ENCODE measurements around the gene PPHLN1.
"Not testable (repeated sequence)": the region's sequence is repeated elsewhere in the genome, so short reads cannot be mapped to it uniquely, and the experiment has no call there.

PPHLN1 gene

DNA sequence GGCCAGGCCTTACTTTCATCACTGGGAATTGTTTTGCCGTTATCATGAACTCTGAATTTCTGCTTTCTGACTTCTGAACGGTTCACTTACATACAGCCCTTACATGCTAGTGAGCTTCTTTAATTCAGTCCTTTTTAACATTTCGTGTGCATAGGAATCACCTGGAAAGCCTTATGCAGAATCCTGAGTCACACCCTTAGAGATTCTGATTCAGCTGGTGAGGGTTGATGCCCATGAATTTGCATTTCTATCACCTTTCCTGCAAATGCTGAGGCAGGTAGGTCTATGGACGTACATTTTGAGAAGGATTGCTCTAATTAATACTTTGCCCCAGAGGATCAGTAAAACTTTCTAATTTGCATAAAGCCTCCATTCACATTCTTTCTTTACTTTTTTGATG, 44.0 kb downstream of the PPHLN1 start:
- DNase-seq (ENCODE audit: low read depth) = no peak

DNA sequence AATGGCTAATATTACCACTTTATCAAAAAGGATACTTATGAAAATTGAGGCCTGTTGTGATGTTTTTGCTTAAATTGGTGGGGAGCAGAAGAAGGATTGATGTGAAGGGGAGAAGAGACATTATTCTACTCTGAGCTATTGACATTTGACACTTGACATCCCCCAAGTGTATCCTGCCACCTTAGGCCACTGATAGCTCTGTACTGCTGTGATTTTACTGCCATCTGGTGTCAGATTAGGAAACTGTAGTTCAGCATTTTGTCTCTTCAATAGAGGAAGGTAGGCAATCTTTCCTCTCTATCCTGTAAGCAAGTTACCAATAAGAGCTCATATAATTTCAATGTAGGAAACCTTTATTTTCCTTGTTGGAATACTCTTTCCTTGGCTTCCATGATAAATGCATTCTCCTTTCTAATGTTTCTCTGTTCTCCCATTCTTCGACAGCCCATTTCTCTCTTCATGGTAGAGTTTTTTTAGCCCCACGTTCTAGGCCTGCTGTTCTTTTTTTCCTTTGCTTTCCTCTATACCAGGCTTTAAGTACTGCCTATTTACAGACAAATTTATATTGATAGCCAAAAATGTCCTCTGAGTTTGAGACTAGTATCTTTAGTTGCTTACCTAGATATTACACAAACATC, 46.3 kb downstream of the PPHLN1 start:
- DNase-seq (ENCODE audit: low read depth) = no peak

DNA sequence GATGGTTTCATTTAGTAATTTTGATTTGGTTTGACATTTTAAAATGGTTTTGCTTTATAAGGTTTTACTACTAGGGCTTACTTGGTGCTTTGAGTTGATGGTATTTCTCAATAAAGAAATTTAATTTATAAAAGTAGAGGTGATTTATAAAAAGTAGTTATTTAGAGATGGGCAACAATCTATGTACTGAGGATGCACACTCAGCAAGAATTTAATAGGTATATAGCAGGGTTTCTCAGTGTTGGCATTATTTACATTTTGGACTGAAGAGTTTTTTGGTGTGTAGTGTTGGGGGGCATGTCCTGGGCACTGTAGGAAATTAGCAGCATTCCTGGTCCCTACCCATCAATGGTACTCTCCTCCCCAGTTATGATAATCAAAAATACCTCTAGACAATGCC, 47.7 kb downstream of the PPHLN1 start:
- no peak for DNase-seq (ENCODE audit: low read depth)

DNA sequence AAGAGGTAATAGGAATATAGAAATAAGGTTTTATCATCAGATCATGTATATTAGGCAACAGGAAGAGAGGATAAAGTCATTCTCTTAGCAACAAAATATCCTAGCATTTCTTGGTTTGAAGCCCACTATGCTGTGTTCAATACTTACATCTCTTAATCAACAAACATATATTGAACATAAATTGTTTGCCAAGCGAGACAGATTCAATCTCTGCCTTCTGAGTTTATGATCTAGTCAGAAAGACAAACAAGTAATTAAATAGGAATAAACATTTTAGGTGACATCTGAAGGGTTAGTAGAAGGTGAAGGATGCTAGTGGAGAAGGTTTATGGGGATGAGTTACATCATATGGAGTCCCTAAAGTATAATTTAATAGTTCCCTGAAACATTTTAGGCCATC, 54.8 kb downstream of the PPHLN1 start:
- DNase-seq (ENCODE audit: low read depth) = no peak

DNA sequence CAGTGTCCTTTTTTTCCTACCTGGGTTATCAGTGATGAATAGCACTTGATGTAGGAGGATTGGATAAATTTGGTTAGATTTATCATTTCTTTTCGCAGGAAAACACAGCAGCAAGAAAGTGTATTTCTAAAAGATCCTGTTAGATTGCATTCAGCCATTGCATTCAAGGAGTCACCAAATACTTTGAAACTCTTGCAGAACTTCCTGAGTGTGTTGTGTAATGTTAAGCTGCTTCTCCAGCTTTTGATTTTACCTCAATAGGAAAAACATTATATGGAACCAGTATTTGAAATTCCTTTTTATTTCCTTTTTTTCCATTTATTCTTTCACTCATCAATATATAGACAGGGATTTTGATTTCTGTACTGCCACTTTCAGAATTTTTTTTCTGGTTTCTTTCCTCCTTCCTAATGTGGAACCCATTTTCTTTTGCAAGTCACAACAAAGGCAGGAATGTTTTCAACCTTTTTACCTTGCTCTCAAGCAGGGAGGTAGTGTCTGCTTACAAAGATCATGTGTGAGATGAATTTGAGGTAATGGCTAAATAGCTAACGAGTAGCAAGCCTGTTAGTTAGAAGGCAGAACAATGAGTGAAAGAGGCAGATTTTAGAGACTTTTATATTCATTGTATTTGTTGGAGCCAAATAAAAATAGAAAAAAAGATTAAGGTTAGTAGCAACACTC, 56.2 kb downstream of the PPHLN1 start:
- no peak for DNase-seq (ENCODE audit: low read depth)

DNA sequence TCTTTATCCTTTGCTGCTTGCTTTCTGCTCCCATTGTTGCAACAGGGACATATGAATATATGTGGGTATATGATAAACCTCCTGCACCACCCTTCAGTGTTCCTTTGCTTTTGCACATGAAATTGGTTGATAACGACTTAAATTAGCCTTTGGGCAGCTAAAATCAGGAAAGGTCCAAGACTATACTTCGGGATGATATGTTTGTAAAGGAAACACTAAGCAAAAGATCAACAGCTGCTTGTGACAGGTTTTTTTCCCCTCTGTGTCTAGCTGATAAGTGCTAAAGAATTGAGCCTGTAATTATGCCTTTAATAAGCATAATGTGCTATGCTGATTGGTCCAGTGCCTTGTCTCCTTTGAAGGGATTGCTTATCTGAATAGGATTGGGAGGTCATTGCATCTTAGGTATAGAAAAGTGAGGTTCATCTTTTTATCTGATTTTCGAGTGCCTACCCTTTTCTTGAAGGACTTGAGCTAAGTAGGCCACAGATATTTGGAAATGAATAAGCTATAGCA, 59.4 kb downstream of the PPHLN1 start:
- DNase-seq (ENCODE audit: low read depth) = no peak

DNA sequence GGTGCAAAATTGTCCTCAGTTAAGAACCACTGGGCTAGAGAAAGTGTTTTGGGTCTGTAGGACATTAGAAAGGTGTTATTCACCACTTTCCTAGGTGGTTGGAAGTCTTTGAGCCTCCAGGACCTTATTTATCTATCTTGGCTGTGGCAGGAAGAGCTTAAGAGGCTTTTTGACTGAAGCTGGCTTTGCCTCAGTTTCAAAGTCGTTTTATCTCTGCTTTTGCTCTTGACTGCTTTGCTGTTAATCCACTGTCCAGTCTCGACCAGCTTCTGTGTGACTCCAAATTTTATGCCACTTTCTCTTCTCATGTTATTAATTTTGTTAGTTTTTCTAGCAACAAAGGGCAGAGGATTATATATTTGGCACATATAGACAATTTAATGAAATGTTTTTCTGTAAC, 60.3 kb downstream of the PPHLN1 start:
- DNase-seq (ENCODE audit: low read depth) = no peak

DNA sequence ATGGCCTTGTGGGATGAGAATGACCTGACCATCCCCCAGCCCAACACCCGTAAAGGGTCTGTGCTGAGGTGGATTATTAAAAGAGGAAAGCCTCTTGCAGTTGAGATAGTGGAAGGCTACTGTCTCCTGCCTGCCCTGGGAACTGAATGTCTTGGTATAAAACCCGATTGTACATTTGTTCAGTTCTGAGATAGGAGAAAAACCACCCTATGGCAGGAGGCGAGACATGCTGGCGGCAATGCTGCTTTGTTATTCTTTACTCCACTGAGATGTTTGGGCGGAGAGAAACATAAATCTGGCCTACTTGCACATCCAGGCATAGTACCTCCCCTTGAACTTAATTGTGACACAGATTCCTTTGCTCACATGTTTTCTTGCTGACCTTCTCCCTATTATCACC, 62.1 kb downstream of the PPHLN1 start:
- not testable (repeated sequence) for DNase-seq (ENCODE audit: low read depth)

DNA sequence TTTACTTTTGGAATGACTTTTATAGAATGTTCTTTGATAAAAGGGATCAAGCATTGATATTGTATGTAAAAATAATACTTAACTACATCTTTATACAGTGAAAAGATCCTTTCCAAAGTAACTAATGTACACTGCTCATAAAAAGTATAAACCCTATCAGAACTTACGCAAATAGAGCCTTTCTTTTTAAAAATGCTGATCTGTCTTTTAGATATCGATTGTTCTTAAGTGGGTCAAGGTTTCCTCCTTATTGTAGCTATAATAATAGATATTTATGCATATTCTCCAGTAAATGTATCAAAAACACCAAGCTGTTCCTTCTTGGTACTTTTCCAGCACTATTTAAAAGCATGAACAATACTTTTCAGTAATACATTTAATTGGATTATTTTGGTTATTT, 68.5 kb downstream of the PPHLN1 start:
- no peak for DNase-seq (ENCODE audit: low read depth)

DNA sequence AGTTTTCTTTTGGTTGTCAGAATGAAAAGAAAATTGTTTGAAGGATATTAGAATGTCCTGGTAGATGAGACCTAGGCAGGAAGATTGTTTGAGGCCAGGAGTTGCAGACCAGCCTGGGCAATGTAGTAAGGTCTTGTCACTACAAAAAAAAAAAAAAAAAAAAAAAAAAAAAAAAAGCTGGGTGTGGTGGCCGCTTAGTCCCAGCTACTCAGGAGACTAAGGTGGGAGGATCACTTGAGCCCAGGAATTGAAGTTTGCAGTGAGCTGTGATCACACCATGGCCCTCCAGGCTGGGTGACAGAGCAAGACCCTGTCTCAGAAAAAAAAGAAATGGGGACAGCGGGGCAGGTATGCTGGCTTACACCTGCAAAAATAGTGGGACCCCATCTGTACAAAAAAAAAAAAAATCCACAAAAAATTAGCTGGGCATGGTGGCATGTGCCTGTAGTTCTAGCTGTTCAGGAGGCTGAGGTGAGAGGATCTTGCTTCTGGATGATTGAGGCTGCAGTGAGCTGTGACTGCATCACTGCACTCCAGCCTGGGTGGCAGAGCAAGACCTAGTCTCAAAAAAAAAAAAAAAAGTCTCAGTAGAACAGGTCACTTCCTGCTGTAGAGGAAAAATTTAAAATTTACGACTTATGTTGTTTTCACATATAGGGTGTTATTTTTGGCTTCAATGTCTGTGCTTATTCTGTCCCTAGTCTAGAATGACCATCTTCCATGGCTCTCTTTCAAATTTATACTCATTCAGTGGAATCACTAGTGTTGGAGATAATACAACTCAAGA, 70.7 kb downstream of the PPHLN1 start:
- DNase-seq (ENCODE audit: low read depth) = no peak

DNA sequence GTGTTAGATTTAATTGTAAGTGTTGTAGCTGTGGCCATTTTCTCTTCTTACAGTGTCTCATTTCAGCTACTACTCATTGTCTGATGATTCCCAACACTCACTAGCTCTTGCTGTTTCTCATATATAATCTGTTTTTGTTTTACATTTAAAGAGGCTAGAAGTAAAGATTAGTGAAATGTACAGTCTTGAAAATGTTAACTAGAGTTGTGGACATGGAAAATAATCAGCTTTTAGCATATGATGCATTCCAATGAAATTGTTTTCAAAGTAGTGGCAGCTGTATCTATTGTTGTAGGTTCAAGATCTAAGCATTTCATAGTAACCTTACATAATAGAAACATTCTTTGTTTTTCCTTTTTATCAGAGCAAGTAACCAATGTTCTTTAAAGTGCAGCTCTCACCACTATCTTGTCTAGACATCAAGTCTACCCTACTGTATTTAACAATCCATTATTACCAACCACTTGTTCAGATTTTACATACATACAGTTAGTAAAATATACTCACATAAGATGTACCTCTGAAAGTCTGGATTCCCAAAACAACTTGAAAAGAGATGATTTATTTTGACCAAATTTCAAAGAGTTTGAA, 76.9 kb downstream of the PPHLN1 start:
- DNase-seq (ENCODE audit: low read depth) = no peak

DNA sequence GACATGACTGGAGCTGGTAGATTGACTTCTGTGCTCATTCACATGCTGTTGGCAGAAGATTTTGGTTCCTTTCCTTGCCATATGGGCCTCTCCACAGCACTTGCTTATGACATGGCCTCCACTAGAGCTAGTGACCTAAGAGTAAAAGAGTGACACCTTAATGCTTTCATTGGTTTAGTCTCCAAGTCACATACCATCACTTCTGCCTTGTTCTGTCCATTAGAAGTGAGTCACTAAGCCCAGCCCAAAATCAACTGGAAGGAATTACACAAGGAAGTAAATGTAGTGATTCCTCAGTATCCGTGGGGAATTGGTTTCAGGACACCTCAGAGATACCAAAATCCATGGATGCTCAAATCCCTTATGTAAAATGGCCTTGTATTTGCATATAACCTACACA, 81.3 kb downstream of the PPHLN1 start:
- DNase-seq (ENCODE audit: low read depth) = no peak

DNA sequence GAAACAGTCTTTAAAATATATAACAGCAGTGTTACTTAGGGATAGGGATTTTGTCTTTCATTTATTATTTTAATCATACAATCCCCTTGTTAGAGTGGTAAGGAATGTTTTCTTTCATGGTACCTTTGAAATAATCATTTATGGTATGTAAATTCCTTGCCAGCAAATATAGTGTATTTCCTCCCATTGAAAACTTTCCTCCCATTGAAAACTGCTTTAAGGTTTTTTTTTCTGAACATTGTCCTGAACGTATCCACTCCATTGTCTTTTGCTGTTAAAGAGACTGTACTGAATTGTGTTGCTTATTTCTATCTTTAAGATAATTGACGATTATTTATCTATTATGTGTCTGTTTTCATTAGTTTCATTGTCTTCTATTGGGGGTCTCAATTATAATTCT, 83.5 kb downstream of the PPHLN1 start:
- DNase-seq (ENCODE audit: low read depth) = no peak

DNA sequence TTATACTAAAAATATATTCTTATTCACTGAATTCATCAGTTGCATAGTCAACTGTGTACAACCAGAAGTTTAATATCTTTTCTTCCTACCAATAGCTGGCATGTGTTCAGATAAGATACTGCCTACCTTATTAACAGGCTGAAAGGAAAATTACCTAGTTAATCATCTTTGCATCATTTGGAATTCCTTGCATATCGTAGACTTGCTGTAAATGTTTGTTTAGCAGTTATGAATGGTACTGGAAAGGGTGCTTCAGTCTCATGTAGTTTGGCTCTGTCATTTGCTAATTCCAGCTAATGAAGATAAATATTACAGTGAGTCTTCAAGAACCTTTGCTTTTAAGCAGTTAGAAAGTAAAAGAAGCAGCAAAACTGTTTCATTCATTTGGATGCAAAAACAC, 84.4 kb downstream of the PPHLN1 start:
- DNase-seq (ENCODE audit: low read depth) = no peak

DNA sequence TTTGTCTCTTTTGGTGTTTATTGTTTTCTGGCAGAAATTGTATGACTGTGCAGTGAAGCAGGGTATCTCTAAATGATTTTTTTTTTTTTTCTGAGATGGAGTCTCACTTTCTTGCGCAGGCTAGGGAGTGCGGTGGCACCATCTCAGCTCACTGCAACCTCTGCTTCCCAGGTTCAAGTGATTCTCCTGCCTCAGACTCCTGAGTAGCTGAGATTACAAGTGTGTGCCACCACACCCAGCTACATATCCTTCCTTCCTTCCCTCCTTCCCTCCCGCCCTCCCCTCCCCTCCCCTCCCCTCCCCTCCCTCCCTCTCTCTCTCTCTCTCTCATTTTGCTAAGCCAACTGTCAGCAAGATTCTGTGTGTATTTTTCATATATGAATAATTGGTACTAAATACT, 94.4 kb downstream of the PPHLN1 start:
- no peak for DNase-seq (ENCODE audit: low read depth)

DNA sequence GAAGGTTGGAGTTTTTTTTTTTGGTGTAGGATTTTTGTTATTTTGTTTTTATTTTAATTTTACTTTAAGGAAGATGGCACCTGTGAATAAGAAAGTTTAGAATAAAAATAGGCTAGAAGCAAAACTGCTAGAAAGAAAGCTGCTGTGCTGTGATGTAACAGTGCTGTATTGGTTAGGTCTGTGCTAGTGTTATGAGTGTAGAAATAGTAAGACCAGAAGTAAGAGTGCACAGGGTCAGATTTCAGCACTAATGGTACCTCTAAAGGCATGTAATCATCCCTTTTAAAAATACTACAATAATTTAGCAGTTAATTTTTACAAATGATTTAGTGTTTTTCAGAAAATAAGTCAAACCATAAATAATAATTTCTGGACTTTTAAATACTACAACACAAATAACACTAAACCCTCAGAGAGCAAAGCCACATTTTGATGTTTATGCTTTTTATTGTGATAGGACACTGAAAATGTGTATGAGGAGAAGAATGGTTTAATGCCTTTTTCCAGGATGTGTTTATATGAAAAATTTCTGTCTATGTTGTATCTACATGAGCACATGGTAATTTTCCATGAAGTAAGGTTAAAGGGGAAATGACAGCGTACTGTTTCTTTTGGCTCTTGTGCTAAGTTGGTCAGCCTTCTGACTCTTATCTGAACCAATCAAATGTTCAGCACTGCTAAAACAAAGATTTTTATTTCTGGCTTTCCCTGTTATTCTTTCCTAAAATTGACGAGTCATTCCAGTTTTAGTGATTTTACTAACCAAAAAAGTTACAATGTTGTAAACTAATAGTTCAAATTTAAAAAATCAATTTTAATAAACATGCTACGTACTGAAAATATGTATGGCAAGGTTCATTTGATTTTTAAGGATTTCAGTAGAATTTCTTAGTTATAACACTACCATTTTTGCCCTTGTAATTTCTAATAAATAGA, 96.1 kb downstream of the PPHLN1 start:
- no peak for DNase-seq (ENCODE audit: low read depth)

DNA sequence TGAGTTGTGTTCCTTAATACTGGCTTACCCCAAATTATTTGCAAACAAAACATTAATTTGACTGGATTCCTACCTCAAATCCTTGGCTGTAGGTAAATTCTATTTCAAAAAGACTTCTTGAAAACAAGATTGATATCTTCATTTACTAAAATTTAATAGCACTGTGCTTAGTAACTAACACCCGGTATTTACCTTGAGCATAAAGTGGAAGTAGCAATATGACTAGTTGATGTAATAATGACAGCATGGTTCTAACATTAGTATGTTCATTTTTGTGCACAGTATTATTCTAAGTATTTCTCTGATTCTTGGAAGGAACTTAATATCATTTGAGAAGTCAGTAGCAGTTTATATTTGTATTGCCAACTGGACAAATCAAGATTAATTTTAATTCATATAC, 96.8 kb downstream of the PPHLN1 start:
- no peak for DNase-seq (ENCODE audit: low read depth)

DNA sequence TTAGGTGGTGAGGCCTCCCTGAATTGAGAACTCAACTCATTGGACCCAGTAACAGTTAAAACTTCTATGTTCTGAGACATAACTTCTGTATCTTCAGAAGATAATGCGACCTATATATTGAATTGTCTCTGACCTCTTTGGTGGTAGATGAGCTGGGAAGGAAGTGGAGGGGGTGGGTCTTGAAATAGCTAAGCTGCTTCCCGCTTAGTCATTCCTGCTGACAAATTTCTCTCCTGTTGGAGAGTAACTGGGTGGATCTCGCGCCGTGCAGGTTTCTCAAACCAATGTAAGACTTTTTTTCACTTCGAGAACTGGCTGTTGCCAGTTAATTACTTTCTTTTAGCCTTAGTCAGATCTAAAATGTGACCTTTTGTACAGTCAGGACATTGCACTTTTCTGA, 100.8 kb downstream of the PPHLN1 start:
- DNase-seq (ENCODE audit: low read depth) = no peak

DNA sequence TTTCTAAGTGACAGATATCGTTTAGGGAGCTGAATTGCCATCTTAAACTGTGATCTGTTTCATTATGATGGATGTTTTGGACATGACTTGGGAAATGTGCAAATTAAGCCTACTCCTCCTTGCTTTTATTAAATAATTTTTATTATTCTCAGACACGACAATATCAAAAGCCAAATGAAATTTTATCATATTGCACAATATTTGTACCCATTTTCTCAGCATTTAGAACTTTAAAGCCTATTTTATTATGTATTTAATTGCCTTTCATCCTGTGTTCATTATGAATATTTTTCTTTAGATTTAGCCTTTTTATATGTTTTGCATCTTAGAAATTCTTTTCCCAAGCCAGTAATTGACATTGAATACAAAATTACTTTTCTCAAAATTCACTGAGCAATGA, 102.9 kb downstream of the PPHLN1 start:
- DNase-seq (ENCODE audit: low read depth) = no peak

DNA sequence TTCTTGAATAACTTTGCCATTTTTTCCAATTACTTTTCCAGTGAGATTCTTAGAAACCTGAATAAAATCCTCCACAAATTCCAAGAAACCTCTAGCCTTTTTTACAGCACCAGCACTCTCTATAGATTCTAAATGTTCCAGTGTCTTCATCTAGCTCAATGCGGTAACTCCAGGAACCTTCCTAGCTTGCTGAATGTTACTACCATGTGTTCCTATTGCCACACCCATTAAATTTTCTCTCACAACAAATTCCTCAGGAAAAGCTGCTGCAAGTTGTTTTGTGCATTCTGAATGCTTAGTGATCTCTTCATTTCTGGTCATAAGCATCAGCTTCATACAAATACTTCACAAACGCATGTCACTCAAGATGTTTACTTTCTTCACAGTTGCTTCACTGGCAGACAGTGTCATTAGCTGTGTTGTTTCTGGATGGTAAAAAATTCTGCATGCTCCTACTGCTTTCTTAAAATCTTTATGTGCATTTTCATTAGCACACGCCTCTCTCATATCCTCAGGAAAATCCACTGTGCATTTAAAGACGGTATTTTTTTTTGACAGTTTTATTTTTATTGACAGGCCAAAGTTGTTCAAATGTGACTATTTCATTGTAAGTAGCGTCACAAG, 106.7 kb downstream of the PPHLN1 start:
- DNase-seq (ENCODE audit: low read depth) = no peak

DNA sequence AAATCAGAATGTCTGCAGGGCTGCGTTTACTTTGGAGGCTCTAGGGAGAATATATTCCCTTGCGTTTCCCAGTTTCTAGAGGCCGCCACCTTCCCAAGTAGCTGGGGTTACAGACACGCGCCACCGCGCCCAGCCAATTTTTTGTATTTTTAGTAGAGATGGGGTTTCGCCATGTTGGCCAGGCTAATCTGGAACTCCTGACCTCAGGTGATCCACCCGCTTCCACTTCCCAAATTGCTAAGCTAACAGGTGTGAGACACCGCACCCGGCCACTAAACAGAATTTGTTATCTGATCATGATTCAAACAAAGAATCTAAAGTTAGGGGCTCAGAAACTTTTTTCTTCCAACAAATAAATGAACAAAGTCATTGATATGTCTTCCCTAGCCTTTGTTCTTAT, 114.6 kb downstream of the PPHLN1 start:
- DNase-seq (ENCODE audit: low read depth) = no peak
